HL-60 (cell line): ENCODE data around the gene STON2.

Source experiments
- GABPA ChIP-seq: IDR thresholded peaks from 2 replicates; pipeline ENCODE4 v1.6.1; 2012; ENCODE audit warnings: low read depth
- TF ChIP-seq, protein P1 (sequence below): IDR thresholded peaks from one replicate; pipeline ENCODE4 v1.5.1; 2011; ENCODE audit warnings: low read length, control low read depth, inconsistent platforms; ENCODE audit not compliant: insufficient read depth

DNA sequence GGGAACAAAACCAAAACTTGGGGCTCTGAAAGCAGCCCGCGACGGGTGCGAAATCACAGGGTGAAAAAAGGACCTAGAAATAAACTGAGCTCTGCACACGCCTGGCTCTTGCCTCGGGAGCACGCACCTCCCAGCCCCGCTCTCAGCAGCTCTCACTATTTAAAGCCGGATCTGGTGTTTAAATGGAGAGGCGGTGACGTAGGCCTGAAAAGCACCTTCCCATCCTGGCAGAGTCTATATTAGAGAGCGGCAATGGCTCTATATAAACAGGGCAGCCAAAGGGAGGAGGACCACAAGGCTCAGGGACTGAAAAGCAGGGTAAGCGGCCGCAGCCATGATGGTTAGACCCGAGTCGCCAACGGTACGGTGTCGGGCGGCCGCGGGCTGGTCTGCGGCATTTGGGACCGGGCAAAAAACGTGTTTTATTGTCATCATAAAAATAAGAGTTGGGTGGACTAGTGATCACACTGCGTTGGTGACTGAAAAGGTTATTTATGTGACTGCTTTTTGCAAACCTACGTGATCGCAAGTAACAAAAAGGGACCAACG is 180.8 kb downstream of the STON2 start:
- TF ChIP-seq, protein P1, sequence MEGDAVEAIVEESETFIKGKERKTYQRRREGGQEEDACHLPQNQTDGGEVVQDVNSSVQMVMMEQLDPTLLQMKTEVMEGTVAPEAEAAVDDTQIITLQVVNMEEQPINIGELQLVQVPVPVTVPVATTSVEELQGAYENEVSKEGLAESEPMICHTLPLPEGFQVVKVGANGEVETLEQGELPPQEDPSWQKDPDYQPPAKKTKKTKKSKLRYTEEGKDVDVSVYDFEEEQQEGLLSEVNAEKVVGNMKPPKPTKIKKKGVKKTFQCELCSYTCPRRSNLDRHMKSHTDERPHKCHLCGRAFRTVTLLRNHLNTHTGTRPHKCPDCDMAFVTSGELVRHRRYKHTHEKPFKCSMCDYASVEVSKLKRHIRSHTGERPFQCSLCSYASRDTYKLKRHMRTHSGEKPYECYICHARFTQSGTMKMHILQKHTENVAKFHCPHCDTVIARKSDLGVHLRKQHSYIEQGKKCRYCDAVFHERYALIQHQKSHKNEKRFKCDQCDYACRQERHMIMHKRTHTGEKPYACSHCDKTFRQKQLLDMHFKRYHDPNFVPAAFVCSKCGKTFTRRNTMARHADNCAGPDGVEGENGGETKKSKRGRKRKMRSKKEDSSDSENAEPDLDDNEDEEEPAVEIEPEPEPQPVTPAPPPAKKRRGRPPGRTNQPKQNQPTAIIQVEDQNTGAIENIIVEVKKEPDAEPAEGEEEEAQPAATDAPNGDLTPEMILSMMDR: no peak
- TF ChIP-seq GABPA: no peak
